CD4-positive, alpha-beta memory T cell (primary cell): ENCODE data around the gene PDE2A. TPM values are rescaled to one million over a fixed set of nuclear protein-coding genes. Genes with fewer than 3 reads are reported as not detected.
A peak's percentile ranks its signal among the peaks of the same experiment; 100 is the strongest.

ENCODE experiments used
- CTCF ChIA-PET: fragments of 350-600 bp; sonication (Branson Sonifier 250); formaldehyde crosslinking; loops from one replicate; lab custom pipeline; 2021; ENCODE audit warnings: inconsistent platforms; ENCODE audit not compliant: partially characterized antibody; lab: Charles Lee
- POLR2A ChIA-PET: fragments of 350-600 bp; sonication (Branson Sonifier 250); formaldehyde crosslinking; loops from one replicate; lab custom pipeline; 2021; ENCODE audit not compliant: partially characterized antibody; lab: Charles Lee
- DNase-seq, 5 donors: peaks; one replicate each; pipeline versions ENCODE4 v3.0.0 to v3.0.0-alpha.2; 2020 to 2022; ENCODE audit warnings: mixed read lengths in 1 of 5
- H3K27ac ChIP-seq: one replicate; pipeline ENCODE4 v1.7.0; 2013; ENCODE audit warnings: low read depth, low read length
- H3K27me3 ChIP-seq: 2 replicates; pipeline ENCODE4 v1.7.0; 2013; ENCODE audit warnings: mild to moderate bottlenecking, low read length, moderate library complexity; ENCODE audit not compliant: insufficient read depth
- H3K36me3 ChIP-seq: 2 replicates; pipeline ENCODE4 v1.7.0; 2013; ENCODE audit warnings: mild to moderate bottlenecking, low read length, moderate library complexity; ENCODE audit not compliant: insufficient read depth
- H3K4me1 ChIP-seq: 2 replicates; pipeline ENCODE4 v1.7.0; 2013; ENCODE audit warnings: mild to moderate bottlenecking, low read length, moderate library complexity; ENCODE audit not compliant: insufficient read depth
- H3K4me3 ChIP-seq, 2 donors: one replicate each; pipeline ENCODE4 v1.7.0; 2013; ENCODE audit warnings: low read length in 2 of 2, mild to moderate bottlenecking in 1 of 2
- H3K9me3 ChIP-seq, 2 donors: one replicate each; pipeline ENCODE4 v1.7.0; 2013; ENCODE audit warnings: low read length in 2 of 2, control low read depth in 1 of 2; ENCODE audit not compliant: control insufficient read depth in 1 of 2
- H3K27ac Mint-ChIP-seq, 7 donors: one replicate each; pipeline ENCODE4 v1.8.0; 2020 to 2021; ENCODE audit warnings: mixed read lengths in 7 of 7, mild to moderate bottlenecking in 6 of 7, inconsistent platforms in 3 of 7, moderate library complexity in 3 of 7
- H3K27me3 Mint-ChIP-seq, 2 donors: one replicate each; pipeline ENCODE4 v1.8.0; 2020 to 2021; ENCODE audit warnings: mixed read lengths in 2 of 2
- H3K36me3 Mint-ChIP-seq, 2 donors: one replicate each; pipeline ENCODE4 v1.8.0; 2020 to 2021; ENCODE audit warnings: mixed read lengths in 2 of 2, inconsistent platforms in 1 of 2, mild to moderate bottlenecking in 1 of 2
- H3K4me1 Mint-ChIP-seq, 4 donors: one replicate each; pipeline ENCODE4 v1.8.0; 2020 to 2021; ENCODE audit warnings: mixed read lengths in 4 of 4, mild to moderate bottlenecking in 1 of 4
- H3K4me3 Mint-ChIP-seq, 8 donors: one replicate each; pipeline ENCODE4 v1.8.0; 2020 to 2021; ENCODE audit warnings: mixed read lengths in 8 of 8, mild to moderate bottlenecking in 7 of 8, moderate library complexity in 6 of 8, inconsistent platforms in 3 of 8
- H3K9me3 Mint-ChIP-seq, 8 donors: one replicate each; pipeline ENCODE4 v1.8.0; 2020 to 2021; ENCODE audit warnings: mixed read lengths in 8 of 8, mild to moderate bottlenecking in 5 of 8, inconsistent platforms in 3 of 8, moderate library complexity in 1 of 8
- intact Hi-C: fragments of 100-400 bp; cut with micrococcal nuclease; formaldehyde crosslinking; loops from one replicate; pipeline ENCODE4 v1.15.1; 2023
- polyA plus RNA-seq, 2 donors: library from polyadenylated mRNA; unstranded; fragments of 300-500 nt; fragmentation: Illumina TruSeq; gene quantifications; one replicate each; pipeline ENCODE4 v1.2.3, GENCODE V29; 2021
- total RNA-seq, 2 experiments: library from RNA; stranded (reverse); gene quantifications; one replicate each; pipeline ENCODE4 v1.2.3, GENCODE V29; 2021

PDE2A gene
- total RNA-seq (1 to 10 TPM in 1 of 2 experiments, under 1 TPM in 1; 0.75 to 1.7 TPM), polyA plus RNA-seq (1 to 10 TPM in 1 of 2 donors, under 1 TPM in 1; 0.11 to 1.2 TPM)

DNA sequence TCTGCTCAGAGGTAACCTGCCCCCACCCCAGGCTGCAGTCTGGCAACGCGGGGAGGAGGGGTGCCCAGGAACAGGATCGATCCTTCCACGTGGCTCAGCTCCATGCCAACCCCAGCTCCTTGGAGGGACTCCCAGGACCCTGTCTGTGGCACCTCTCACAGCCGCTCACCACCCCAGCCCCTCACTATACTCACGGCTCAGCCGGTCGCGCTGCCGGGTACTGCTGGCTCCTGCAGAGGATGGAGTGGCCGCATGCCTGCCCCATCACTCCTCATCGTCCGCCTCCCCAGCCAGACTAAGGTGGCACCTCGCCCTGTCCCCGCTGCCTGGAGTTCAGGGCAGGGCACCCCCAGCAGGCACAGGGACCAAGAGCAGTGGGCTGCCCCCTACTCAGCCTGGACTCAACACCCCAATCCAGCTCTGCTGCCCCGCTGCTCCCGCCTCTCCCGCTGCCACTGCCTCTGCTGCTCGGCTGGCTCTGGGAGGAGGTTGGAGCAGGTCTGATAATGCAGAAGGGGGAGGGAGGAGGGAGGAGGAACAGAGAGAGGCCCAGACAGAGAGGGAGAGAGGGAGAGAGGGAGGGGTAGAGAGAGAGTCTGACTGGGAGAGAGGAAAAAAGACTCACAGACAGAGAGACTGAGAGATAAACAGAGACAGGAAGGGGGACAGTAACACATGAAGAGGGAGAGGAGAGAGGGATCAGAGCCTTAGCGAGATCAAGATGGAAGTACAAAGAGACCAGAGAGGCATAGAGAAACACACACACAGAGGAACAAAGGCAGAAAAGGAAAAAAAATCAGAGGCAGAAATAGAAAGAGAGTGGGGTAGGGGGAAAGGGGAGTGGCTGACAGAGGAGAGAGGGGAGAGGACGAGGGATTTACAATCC, at the start of gene PDE2A:
Gene PDE2A, minus strand, starts transcription at position 480 of the 886 bp plus-strand sequence. Its CDS starts 215 bp downstream, at position 265.
- H3K27me3 Mint-ChIP-seq, result peaks cover 43 to 47% of the 10 kb centered on the region in 2 donors
- ChIA-PET POLR2A (interaction anchor here (0.8 kb wide), 1 partner anchor 10 kb away, joined by 3 read pairs; no protein-coding TSS in a partner anchor), CTCF (no interaction called here)
- intact Hi-C loops, result no loop called here
- H3K36me3 Mint-ChIP-seq, result no peaks in the 10 kb centered on the region
- peaks cover 0 to 4% (median 0%) of the 10 kb centered on the region in 8 donors for H3K9me3 Mint-ChIP-seq
- no peak for DNase-seq
- Histone ChIP-seq H3K27ac (no peak within 1 kb of the TSS), H3K9me3 (no peaks in the 10 kb centered on the region), H3K27me3 (peaks cover 47% of the 10 kb centered on the region), H3K4me1 (peaks cover 10% of the 10 kb centered on the region), H3K4me3 (no peak within 1 kb of the TSS), H3K36me3 (no peaks in the 10 kb centered on the region)
- no peak within 1 kb of the TSS for H3K4me3 Mint-ChIP-seq
- H3K4me1 Mint-ChIP-seq, result peaks cover 2 to 17% (median 8%) of the 10 kb centered on the region in 4 donors
- H3K27ac Mint-ChIP-seq, result peak within 1 kb of the TSS in 1 of 7 donors; percentile 31

GRCh38 chr11:72723508-72723907, 49.3 kb upstream of the PDE2A start:
- no peak overlapping the region for H3K4me3 ChIP-seq

DNA sequence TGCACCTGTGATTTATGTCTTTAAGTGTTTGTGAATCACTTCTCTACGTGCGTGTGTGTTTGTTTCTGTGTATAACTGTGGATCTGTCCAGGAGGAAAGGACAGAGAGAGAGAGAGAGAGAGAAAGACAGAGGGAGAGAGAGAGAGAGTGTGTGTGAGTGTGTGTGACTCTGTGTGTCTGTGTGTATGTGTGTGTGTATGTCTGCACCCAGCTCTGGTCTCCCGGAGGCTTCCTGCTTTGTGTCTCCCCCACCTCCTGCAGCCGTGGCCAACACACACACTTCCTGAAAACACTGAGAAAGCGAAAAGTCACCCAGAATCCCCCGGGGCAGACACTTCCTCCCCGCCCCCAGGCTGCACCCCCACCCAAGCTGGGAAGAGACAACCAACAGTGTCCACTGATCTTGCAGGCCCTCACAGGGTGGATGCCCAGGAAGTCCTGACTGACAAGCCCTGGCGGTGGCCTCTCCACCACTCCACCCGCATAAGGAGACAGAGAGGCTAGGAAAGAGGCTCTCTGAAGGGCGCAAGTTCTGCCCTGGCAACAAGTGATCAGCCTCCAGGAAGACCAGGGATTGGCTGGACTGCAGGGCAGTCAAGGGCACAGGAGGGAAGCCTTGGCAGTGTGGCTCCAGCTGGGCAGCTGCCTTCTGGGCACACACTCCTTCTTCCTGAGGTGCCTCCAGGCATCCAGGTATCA, 48.0 kb upstream of the PDE2A start:
- H3K4me3 ChIP-seq, result peak overlapping the region; percentile 82 to 98
- intact Hi-C loops, result loop anchor here (1.0 to 10.0 kb wide), 4 partner anchors 30 to 423 kb away; partner anchors contain the start of genes ARAP1 and FCHSD2
- H3K27ac ChIP-seq, result peak overlapping the region; percentile 80
- peak overlapping the region; percentile 93 to 99 (median 96) for H3K4me3 Mint-ChIP-seq
- H3K27ac Mint-ChIP-seq, result peak overlapping the region; percentile 93 to 98 (median 96)
- no peaks in the 10 kb centered on the region for H3K9me3 ChIP-seq
- peaks cover 54% of the 10 kb centered on the region for H3K4me1 ChIP-seq
- POLR2A ChIA-PET, result interaction anchor here (0.6 to 3.6 kb wide), 19 partner anchors 10 to 725 kb away, joined by 3 to 46 read pairs (median 6); partner anchors contain the start of genes ATG16L2, FCHSD2 and STARD10
- peaks cover 46 to 78% (median 60%) of the 10 kb centered on the region in 4 donors for H3K4me1 Mint-ChIP-seq
- CTCF ChIA-PET, result interaction anchor here (0.6 to 9.4 kb wide), 8 partner anchors 10 to 601 kb away, joined by 3 to 194 read pairs (median 8); partner anchors contain the start of gene STARD10
- H3K27me3 Mint-ChIP-seq, result peaks cover 0 to 1% of the 10 kb centered on the region in 2 donors
- H3K27me3 ChIP-seq, result no peaks in the 10 kb centered on the region
- DNase-seq, result peak; percentile 88 to 93 (median 91)
- H3K36me3 ChIP-seq, result peaks cover 21% of the 10 kb centered on the region
- peaks cover 0 to 7% (median 0%) of the 10 kb centered on the region in 8 donors for H3K9me3 Mint-ChIP-seq
- H3K36me3 Mint-ChIP-seq, result peaks cover 3 to 38% of the 10 kb centered on the region in 2 donors

More at GRCh38 chr11:72723508-72723907, 49.3 kb upstream of the PDE2A start:
- ChIA-PET POLR2A (interaction anchor here (1.8 to 3.6 kb wide), 5 partner anchors 11 to 454 kb away, joined by 5 to 46 read pairs (median 19); partner anchors contain the start of genes ATG16L2, FCHSD2 and STARD10), CTCF (interaction anchor here (1.2 to 9.4 kb wide), 8 partner anchors 8 to 455 kb away, joined by 3 to 194 read pairs (median 8); partner anchors contain the start of gene STARD10)
- peaks cover 3 to 40% of the 10 kb centered on the region in 2 donors for H3K36me3 Mint-ChIP-seq
- no peak for DNase-seq
- no peaks in the 10 kb centered on the region for H3K27me3 ChIP-seq
- intact Hi-C loops, result loop anchor here (5.0 to 10.0 kb wide), 2 partner anchors 36 to 421 kb away; partner anchors contain the start of gene FCHSD2
- peaks cover 0 to 7% (median 0%) of the 10 kb centered on the region in 8 donors for H3K9me3 Mint-ChIP-seq
- peak overlapping the region in 6 of 7 donors; percentile 81 to 95 (median 85) for H3K27ac Mint-ChIP-seq
- peaks cover 49% of the 10 kb centered on the region for H3K4me1 ChIP-seq
- no peaks in the 10 kb centered on the region for H3K9me3 ChIP-seq
- H3K27ac ChIP-seq, result no peak overlapping the region
- peaks cover 14% of the 10 kb centered on the region for H3K36me3 ChIP-seq
- H3K27me3 Mint-ChIP-seq, result peaks cover 0 to 1% of the 10 kb centered on the region in 2 donors
- peak overlapping the region in 3 of 8 donors; percentile 17 to 27 (median 25) for H3K4me3 Mint-ChIP-seq
- peaks cover 40 to 78% (median 56%) of the 10 kb centered on the region in 4 donors for H3K4me1 Mint-ChIP-seq

GRCh38 chr11:72721689-72722049, 47.4 kb upstream of the PDE2A start:
- Histone ChIP-seq H3K4me3 (peak overlapping the region; percentile 82 to 98), H3K36me3 (peaks cover 23% of the 10 kb centered on the region), H3K27me3 (no peaks in the 10 kb centered on the region), H3K27ac (peak overlapping the region; percentile 80), H3K4me1 (peaks cover 56% of the 10 kb centered on the region), H3K9me3 (no peaks in the 10 kb centered on the region)
- peaks cover 3 to 40% of the 10 kb centered on the region in 2 donors for H3K36me3 Mint-ChIP-seq
- ChIA-PET POLR2A (interaction anchor here (1.0 to 3.6 kb wide), 15 partner anchors 13 to 456 kb away, joined by 3 to 46 read pairs (median 6); partner anchors contain the start of genes ATG16L2, FCHSD2 and STARD10), CTCF (interaction anchor here (1.0 to 9.4 kb wide), 6 partner anchors 10 to 457 kb away, joined by 3 to 194 read pairs (median 8); partner anchors contain the start of gene STARD10)
- peak overlapping the region; percentile 93 to 99 (median 96) for H3K4me3 Mint-ChIP-seq
- H3K9me3 Mint-ChIP-seq, result peaks cover 0 to 7% (median 0%) of the 10 kb centered on the region in 8 donors
- H3K27ac Mint-ChIP-seq, result peak overlapping the region; percentile 93 to 98 (median 96)
- H3K4me1 Mint-ChIP-seq, result peaks cover 46 to 82% (median 61%) of the 10 kb centered on the region in 4 donors
- DNase-seq, result peak in 2 of 5 donors; percentile 50 to 69
- intact Hi-C loops, result loop anchor here (1.0 to 10.0 kb wide), 4 partner anchors 31 to 423 kb away; partner anchors contain the start of genes ARAP1 and FCHSD2
- H3K27me3 Mint-ChIP-seq, result peaks cover 0 to 1% of the 10 kb centered on the region in 2 donors

DNA sequence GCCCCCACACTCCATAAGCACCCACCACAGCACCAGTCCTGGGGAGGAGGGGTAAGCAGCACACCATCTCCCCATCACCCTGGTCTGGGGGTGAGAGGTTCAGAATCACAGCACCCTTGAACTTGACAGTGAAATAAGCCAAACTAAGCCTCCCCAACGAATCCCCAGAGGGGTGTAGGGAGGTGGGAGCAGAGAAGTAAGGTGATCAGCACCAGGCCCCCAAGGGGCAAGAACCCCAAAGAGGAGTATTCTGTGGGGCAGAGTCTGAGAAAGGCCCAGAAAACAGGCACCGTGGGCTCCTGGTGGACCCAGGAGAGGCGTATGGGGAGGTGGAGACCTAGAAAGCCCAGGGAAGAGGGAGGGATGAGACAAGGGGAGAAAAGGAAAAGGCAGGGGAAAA, 47.1 kb upstream of the PDE2A start:
- no peak for DNase-seq
- Mint-ChIP-seq H3K9me3 (peaks cover 0 to 7% (median 0%) of the 10 kb centered on the region in 8 donors), H3K27me3 (peaks cover 0 to 1% of the 10 kb centered on the region in 2 donors), H3K4me1 (peaks cover 46 to 86% (median 62%) of the 10 kb centered on the region in 4 donors), H3K27ac (peak overlapping the region; percentile 93 to 98 (median 96)), H3K4me3 (peak overlapping the region; percentile 93 to 99 (median 96)), H3K36me3 (peaks cover 3 to 40% of the 10 kb centered on the region in 2 donors)
- no peaks in the 10 kb centered on the region for H3K27me3 ChIP-seq
- intact Hi-C loops, result loop anchor here (5.0 to 10.0 kb wide), 2 partner anchors 34 to 424 kb away; partner anchors contain the start of gene FCHSD2
- H3K4me1 ChIP-seq, result peaks cover 60% of the 10 kb centered on the region
- peaks cover 27% of the 10 kb centered on the region for H3K36me3 ChIP-seq
- no peaks in the 10 kb centered on the region for H3K9me3 ChIP-seq
- H3K27ac ChIP-seq, result peak overlapping the region; percentile 80
- CTCF ChIA-PET, result interaction anchor here (0.9 to 3.5 kb wide), 4 partner anchors 73 to 457 kb away, joined by 3 to 14 read pairs (median 4); partner anchors contain the start of gene STARD10
- POLR2A ChIA-PET, result interaction anchor here (1.0 to 3.6 kb wide), 14 partner anchors 12 to 421 kb away, joined by 3 to 46 read pairs (median 6); partner anchors contain the start of genes ATG16L2, FCHSD2 and STARD10
- peak overlapping the region; percentile 82 to 98 for H3K4me3 ChIP-seq
